ENCODE measurements around the gene MYOD1. TPM values are rescaled to one million over a fixed set of nuclear protein-coding genes. Genes with fewer than 3 reads are reported as not detected.

Gene MYOD1
- total RNA-seq, 1 donor from 2014 or later = not detected

DNA sequence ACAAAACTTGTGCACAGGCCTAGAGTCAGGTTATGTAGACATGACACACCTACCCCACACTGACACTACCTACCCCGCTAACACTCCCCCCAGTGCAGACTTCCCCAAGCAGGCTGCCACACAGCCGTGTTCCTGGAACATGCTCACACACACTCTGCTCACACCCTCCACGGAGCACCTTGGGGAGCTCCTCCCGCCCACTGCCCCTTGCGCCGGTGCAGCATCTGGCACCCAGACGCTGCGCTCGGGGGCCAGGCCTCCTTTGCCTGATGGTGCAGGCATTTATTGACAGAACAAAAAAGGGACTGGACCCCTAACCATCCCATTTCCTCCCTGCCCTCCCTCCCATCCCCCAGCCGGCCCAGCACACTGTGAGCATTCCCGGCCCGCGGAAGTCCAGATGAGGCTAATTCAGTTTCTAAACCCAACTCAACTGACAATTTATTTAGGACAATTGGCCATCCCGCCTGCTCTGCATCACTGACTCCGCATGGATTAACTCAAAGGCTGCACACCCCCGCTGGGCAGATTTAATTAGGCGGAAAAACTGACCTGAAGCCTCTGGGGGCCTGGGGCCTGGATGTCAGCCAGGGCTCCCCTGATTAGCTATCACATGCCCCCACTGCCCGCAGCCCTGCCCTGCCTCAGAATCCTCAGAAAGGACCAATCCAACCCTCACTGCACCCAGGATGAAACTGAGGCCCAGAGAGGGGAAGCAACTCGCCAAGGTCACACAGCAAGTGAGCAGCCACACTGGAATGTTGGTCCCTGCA is 45.3 kb downstream of the MYOD1 start:
- Mint-ChIP-seq H3K36me3 (ENCODE audit: low read depth, unreplicated experiment) (no peaks in the 10 kb centered on the region), H3K27me3 (ENCODE audit: unreplicated experiment) (peaks cover 17% of the 10 kb centered on the region), H3K4me3 (ENCODE audit: unreplicated experiment) (no peak overlapping the region), H3K4me1 (ENCODE audit: unreplicated experiment) (no peaks in the 10 kb centered on the region), H3K9me3 (ENCODE audit: unreplicated experiment) (no peaks in the 10 kb centered on the region), H3K27ac (ENCODE audit: unreplicated experiment) (no peak overlapping the region)
- TF ChIP-seq, protein P1, sequence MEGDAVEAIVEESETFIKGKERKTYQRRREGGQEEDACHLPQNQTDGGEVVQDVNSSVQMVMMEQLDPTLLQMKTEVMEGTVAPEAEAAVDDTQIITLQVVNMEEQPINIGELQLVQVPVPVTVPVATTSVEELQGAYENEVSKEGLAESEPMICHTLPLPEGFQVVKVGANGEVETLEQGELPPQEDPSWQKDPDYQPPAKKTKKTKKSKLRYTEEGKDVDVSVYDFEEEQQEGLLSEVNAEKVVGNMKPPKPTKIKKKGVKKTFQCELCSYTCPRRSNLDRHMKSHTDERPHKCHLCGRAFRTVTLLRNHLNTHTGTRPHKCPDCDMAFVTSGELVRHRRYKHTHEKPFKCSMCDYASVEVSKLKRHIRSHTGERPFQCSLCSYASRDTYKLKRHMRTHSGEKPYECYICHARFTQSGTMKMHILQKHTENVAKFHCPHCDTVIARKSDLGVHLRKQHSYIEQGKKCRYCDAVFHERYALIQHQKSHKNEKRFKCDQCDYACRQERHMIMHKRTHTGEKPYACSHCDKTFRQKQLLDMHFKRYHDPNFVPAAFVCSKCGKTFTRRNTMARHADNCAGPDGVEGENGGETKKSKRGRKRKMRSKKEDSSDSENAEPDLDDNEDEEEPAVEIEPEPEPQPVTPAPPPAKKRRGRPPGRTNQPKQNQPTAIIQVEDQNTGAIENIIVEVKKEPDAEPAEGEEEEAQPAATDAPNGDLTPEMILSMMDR (IDR thresholded peaks at IDR 0.05; ENCODE audit: unreplicated experiment) = no peak
- DNase-seq (ENCODE audit: low spot score) = no peak

DNA sequence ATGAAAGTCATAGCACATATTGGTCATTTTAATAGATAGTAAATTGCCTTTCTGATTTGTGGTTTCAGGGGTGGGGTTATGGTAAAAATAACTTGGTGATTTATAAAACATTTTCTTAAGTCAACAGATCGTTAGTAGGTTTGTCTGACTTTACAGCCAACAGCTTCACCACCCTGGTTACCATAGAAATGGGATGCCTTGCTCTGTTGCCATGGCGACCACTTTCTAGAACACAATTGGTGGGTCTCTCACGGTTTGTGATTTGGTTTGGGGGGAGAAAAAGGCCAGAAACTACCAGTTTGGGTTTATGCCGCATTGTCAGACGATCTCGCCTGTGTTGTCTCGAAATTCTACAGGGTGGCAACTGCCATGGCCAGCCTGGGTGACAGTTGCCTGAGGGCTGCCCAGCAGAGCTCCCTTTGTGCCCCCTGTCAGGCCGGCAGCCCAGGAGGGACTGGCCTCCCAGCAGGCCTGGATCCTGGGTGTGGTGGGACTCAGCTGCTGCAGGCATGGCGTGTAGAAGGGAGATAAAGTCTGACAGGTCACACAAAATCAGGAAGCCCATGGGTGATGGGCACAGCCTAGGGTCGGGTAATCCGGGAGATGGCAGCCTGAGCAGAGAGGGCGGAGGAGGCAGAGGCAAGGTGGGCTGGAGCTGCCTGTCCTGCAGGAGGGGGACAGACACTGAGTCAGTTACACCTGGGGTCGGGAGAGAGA is 46.1 kb downstream of the MYOD1 start:
- H3K36me3 Mint-ChIP-seq (ENCODE audit: low read depth, unreplicated experiment) = no peaks in the 10 kb centered on the region
- no peak overlapping the region for H3K4me3 Mint-ChIP-seq (ENCODE audit: unreplicated experiment)
- H3K4me1 Mint-ChIP-seq (ENCODE audit: unreplicated experiment) = no peaks in the 10 kb centered on the region
- peak; percentile 23 for DNase-seq (ENCODE audit: low spot score)
- H3K27ac Mint-ChIP-seq (ENCODE audit: unreplicated experiment) = no peak overlapping the region
- TF ChIP-seq, protein P1 (IDR thresholded peaks at IDR 0.05; ENCODE audit: unreplicated experiment) = no peak
- peaks cover 17% of the 10 kb centered on the region for H3K27me3 Mint-ChIP-seq (ENCODE audit: unreplicated experiment)
- H3K9me3 Mint-ChIP-seq (ENCODE audit: unreplicated experiment) = no peaks in the 10 kb centered on the region

GRCh38 chr11:17766073-17766359 is 46.6 kb downstream of the MYOD1 start:
- no peak overlapping the region for H3K4me3 Mint-ChIP-seq (ENCODE audit: unreplicated experiment)
- peaks cover 17% of the 10 kb centered on the region for H3K27me3 Mint-ChIP-seq (ENCODE audit: unreplicated experiment)
- H3K9me3 Mint-ChIP-seq (ENCODE audit: unreplicated experiment) = no peaks in the 10 kb centered on the region

GRCh38 chr11:17766590-17766989 is 47.2 kb downstream of the MYOD1 start:
- H3K27ac Mint-ChIP-seq (ENCODE audit: unreplicated experiment) = no peak overlapping the region
- H3K4me1 Mint-ChIP-seq (ENCODE audit: unreplicated experiment) = no peaks in the 10 kb centered on the region
- TF ChIP-seq, protein P1 (IDR thresholded peaks at IDR 0.05; ENCODE audit: unreplicated experiment) = no peak
- H3K9me3 Mint-ChIP-seq (ENCODE audit: unreplicated experiment) = no peaks in the 10 kb centered on the region
- H3K36me3 Mint-ChIP-seq (ENCODE audit: low read depth, unreplicated experiment) = no peaks in the 10 kb centered on the region
- H3K4me3 Mint-ChIP-seq (ENCODE audit: unreplicated experiment) = no peak overlapping the region
- DNase-seq (ENCODE audit: low spot score) = no peak
- peaks cover 17% of the 10 kb centered on the region for H3K27me3 Mint-ChIP-seq (ENCODE audit: unreplicated experiment)

More at GRCh38 chr11:17766073-17766359, 46.6 kb downstream of the MYOD1 start:
- no peak for DNase-seq (ENCODE audit: low spot score)
- TF ChIP-seq, protein P1 (IDR thresholded peaks at IDR 0.05; ENCODE audit: unreplicated experiment) = no peak
- Mint-ChIP-seq H3K27ac (ENCODE audit: unreplicated experiment) (peak overlapping the region; percentile 27), H3K36me3 (ENCODE audit: low read depth, unreplicated experiment) (no peaks in the 10 kb centered on the region), H3K4me1 (ENCODE audit: unreplicated experiment) (no peaks in the 10 kb centered on the region)

DNA sequence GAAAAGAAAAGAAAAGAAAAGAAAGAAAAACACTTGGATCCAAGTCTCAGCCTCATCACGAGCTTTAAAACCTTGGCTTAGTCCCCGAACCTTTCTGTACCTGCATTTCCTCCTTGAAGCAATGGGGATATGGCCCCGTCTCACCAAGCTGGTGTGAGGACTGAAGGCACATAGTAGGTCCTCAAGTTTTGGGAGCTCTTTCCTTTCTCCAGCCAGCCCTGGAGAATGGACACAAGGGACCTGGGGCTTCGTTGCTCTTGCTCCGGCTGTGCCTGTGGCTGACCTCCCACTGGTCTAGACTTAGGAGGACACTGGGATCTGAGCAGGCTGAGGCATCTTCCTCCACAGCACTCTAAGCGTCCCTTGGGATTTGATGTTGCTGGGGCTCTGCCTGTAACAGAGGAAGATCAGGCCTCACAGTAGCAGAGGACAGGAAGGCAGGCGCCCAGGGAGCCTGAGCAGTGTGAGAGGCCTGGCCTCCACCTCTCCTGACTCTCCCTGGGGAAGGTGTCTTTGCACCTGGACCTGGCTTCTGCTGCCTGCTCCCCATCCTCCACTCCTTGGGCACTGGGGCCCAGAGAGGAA is 48.0 kb downstream of the MYOD1 start:
- Mint-ChIP-seq H3K4me1 (ENCODE audit: unreplicated experiment) (no peaks in the 10 kb centered on the region), H3K27me3 (ENCODE audit: unreplicated experiment) (peaks cover 14% of the 10 kb centered on the region), H3K4me3 (ENCODE audit: unreplicated experiment) (no peak overlapping the region), H3K27ac (ENCODE audit: unreplicated experiment) (no peak overlapping the region), H3K36me3 (ENCODE audit: low read depth, unreplicated experiment) (no peaks in the 10 kb centered on the region), H3K9me3 (ENCODE audit: unreplicated experiment) (no peaks in the 10 kb centered on the region)
- TF ChIP-seq, protein P1 (IDR thresholded peaks at IDR 0.05; ENCODE audit: unreplicated experiment) = no peak
- no peak for DNase-seq (ENCODE audit: low spot score)

All from endothelial cell (in vitro differentiated cells).